CD4-positive, alpha-beta T cell (primary cell): Measurements from ENCODE around the gene UBAP2L. TPM values are rescaled to one million over a fixed set of nuclear protein-coding genes. Genes with fewer than 3 reads are reported as not detected.

Experiments used
- ATAC-seq: fragments of 200-7000 bp; cut with Tn5 transposase; one replicate; pipeline ENCODE4 v1.10.0; 2022; ENCODE audit warnings: mild to moderate bottlenecking; ENCODE audit not compliant: poor library complexity
- CTCF ChIA-PET: fragments of 350-600 bp; sonication (Branson Sonifier 250); formaldehyde crosslinking; loops from one replicate; lab custom pipeline; 2021; ENCODE audit warnings: antibody characterized with exemption, inconsistent platforms; lab: Charles Lee
- POLR2A ChIA-PET: fragments of 350-600 bp; sonication (Branson Sonifier 250); formaldehyde crosslinking; loops from one replicate; lab custom pipeline; 2021; ENCODE audit warnings: antibody characterized with exemption, inconsistent platforms; lab: Charles Lee
- DNase-seq, 14 experiments: peaks; one replicate each; pipeline ENCODE4 v3.0.0-alpha.2; 2013 to 2020; ENCODE audit warnings: mixed read lengths in 2 of 14
- H3K27ac ChIP-seq, 2 donors: one replicate each; pipeline versions ENCODE4 v1.5.1 to v1.7.0; 2013; ENCODE audit warnings: low read length in 2 of 2, low read depth in 1 of 2, mild to moderate bottlenecking in 1 of 2
- H3K27me3 ChIP-seq, 2 experiments: 1 replicate in 1 of 2; 2 replicates in 1 of 2; pipeline versions ENCODE4 v1.6.1 to v1.7.0; 2013; ENCODE audit warnings: low read length in 2 of 2, control low read depth in 1 of 2, mild to moderate bottlenecking in 1 of 2, moderate library complexity in 1 of 2; ENCODE audit not compliant: insufficient read depth in 2 of 2, control insufficient read depth in 1 of 2
- H3K36me3 ChIP-seq: one replicate; pipeline ENCODE4 v1.6.1; 2013; ENCODE audit warnings: low read length, control low read depth; ENCODE audit not compliant: insufficient read depth
- H3K4me1 ChIP-seq: one replicate; pipeline ENCODE4 v1.6.1; 2013; ENCODE audit warnings: low read length, control low read depth; ENCODE audit not compliant: insufficient read depth
- H3K4me3 ChIP-seq: one replicate; pipeline ENCODE4 v1.5.1; 2013; ENCODE audit warnings: mild to moderate bottlenecking, low read length, moderate library complexity
- H3K9me3 ChIP-seq, 2 experiments: 1 replicate in 1 of 2; 2 replicates in 1 of 2; pipeline versions ENCODE4 v1.6.1 to v1.7.0; 2013; ENCODE audit warnings: low read length in 2 of 2, mild to moderate bottlenecking in 2 of 2, control low read depth in 1 of 2, moderate library complexity in 1 of 2; ENCODE audit not compliant: control insufficient read depth in 1 of 2, insufficient read depth in 1 of 2
- H3K27ac Mint-ChIP-seq: one replicate; pipeline ENCODE4 v1.8.0; 2020; ENCODE audit warnings: mixed read lengths
- H3K27me3 Mint-ChIP-seq: one replicate; pipeline ENCODE4 v1.8.0; 2021; ENCODE audit warnings: mixed read lengths
- H3K36me3 Mint-ChIP-seq: one replicate; pipeline ENCODE4 v1.8.0; 2021; ENCODE audit warnings: low read depth, mixed read lengths
- H3K4me1 Mint-ChIP-seq: one replicate; pipeline ENCODE4 v1.8.0; 2021; ENCODE audit warnings: low read depth, mixed read lengths
- H3K4me3 Mint-ChIP-seq: one replicate; pipeline ENCODE4 v1.8.0; 2020; ENCODE audit warnings: mild to moderate bottlenecking, mixed read lengths
- H3K9me3 Mint-ChIP-seq: one replicate; pipeline ENCODE4 v1.8.0; 2020; ENCODE audit warnings: mixed read lengths
- intact Hi-C, 2 experiments: fragments of 100-400 bp; cut with DNase I in 1 of 2; cut with micrococcal nuclease in 1 of 2; formaldehyde crosslinking; loops; one replicate each; pipeline versions ENCODE4 v1.15.1 to v1.9.0; 2023 to 2025; cut with DNase I, micrococcal nuclease
- total RNA-seq, 174 experiments: library from RNA in 2 of 174; stranded (reverse) in 2 of 174; gene quantifications; one replicate each; pipeline ENCODE4 v1.2.3 and lab custom pipeline; 2021 to 2026
- TF ChIP-seq, protein P1 (sequence below): fragments of 200-600 bp; IDR thresholded peaks from one replicate; pipeline ENCODE4 v1.8.0; 2022; ENCODE audit warnings: antibody characterized with exemption, mild to moderate bottlenecking

The UBAP2L gene
- total RNA-seq, 2 experiments from 2014 or later = 224 to 234 TPM

DNA sequence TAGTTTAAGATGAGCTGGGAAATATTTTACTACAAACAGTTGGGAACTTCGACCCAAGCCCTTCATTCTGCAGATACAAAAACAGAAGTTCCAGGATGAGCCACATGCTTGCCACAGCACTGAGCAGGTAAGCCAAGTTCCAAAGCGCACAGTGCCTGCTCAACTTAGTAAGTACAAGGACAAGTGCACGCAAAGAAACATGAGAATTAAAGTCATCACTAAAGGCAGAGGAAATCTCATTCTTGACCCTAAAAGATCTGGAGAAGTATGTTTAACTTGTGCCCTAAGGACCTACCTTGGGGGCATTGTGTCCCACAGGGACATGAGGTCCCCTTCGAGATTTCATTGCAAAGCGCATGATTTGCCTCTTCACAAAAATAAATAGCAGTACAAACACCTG lies 1.2 kb upstream of the UBAP2L start:
- Histone ChIP-seq H3K4me1 (peaks cover 43% of the 10 kb centered on the region), H3K9me3 (no peaks in the 10 kb centered on the region), H3K27me3 (no peaks in the 10 kb centered on the region), H3K36me3 (peaks cover 31% of the 10 kb centered on the region), H3K27ac (peak overlapping the region; percentile 99), H3K4me3 (peak overlapping the region; percentile 95)
- no peak for ATAC-seq
- H3K27me3 Mint-ChIP-seq = no peaks in the 10 kb centered on the region
- ChIA-PET CTCF (interaction anchor here (1.2 kb wide), 1 partner anchor 115 kb away, joined by 6 read pairs; no protein-coding TSS in a partner anchor), POLR2A (interaction anchor here (0.9 to 2.9 kb wide), 17 partner anchors 10 to 444 kb away, joined by 3 to 34 read pairs (median 5); partner anchors contain the start of gene RPS27)
- peaks cover 67% of the 10 kb centered on the region for H3K4me1 Mint-ChIP-seq
- H3K36me3 Mint-ChIP-seq = peaks cover 71% of the 10 kb centered on the region
- H3K4me3 Mint-ChIP-seq = peak overlapping the region; percentile 91
- peak overlapping the region; percentile 93 for H3K27ac Mint-ChIP-seq
- H3K9me3 Mint-ChIP-seq = no peaks in the 10 kb centered on the region
- TF ChIP-seq, protein P1, sequence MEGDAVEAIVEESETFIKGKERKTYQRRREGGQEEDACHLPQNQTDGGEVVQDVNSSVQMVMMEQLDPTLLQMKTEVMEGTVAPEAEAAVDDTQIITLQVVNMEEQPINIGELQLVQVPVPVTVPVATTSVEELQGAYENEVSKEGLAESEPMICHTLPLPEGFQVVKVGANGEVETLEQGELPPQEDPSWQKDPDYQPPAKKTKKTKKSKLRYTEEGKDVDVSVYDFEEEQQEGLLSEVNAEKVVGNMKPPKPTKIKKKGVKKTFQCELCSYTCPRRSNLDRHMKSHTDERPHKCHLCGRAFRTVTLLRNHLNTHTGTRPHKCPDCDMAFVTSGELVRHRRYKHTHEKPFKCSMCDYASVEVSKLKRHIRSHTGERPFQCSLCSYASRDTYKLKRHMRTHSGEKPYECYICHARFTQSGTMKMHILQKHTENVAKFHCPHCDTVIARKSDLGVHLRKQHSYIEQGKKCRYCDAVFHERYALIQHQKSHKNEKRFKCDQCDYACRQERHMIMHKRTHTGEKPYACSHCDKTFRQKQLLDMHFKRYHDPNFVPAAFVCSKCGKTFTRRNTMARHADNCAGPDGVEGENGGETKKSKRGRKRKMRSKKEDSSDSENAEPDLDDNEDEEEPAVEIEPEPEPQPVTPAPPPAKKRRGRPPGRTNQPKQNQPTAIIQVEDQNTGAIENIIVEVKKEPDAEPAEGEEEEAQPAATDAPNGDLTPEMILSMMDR = no peak
- peak in 2 of 14 experiments; percentile 30 to 34 for DNase-seq
- intact Hi-C loops = no loop called here

DNA sequence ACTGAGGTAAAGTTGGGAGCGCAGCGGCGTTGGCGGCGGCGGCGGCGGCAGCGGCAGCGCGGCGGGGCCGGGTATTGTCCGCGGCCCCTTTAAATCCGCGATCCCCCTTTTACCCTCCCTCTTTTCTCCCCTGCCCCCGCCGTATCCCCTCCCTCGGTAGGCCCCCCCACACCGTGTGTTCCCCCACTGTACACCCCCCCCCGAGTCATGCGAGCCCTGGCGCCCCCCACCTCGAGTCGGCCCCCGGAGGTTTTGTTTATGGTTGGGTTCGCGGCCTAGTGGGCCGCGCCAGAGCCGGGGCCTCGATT lies 169 bp downstream of the UBAP2L start:
- CTCF ChIA-PET = interaction anchor here (0.7 kb wide), 1 partner anchor 1717 kb away, joined by 4 read pairs; no protein-coding TSS in a partner anchor
- Mint-ChIP-seq H3K36me3 (peaks cover 81% of the 10 kb centered on the region), H3K9me3 (no peaks in the 10 kb centered on the region), H3K4me3 (peak overlapping the region; percentile 91), H3K27me3 (no peaks in the 10 kb centered on the region), H3K4me1 (peaks cover 80% of the 10 kb centered on the region), H3K27ac (peak overlapping the region; percentile 93)
- TF ChIP-seq, protein P1 = no peak
- Histone ChIP-seq H3K27me3 (no peaks in the 10 kb centered on the region), H3K36me3 (peaks cover 39% of the 10 kb centered on the region), H3K4me3 (peak overlapping the region; percentile 95), H3K4me1 (peaks cover 43% of the 10 kb centered on the region), H3K9me3 (no peaks in the 10 kb centered on the region), H3K27ac (peak overlapping the region; percentile 99)
- POLR2A ChIA-PET = interaction anchor here (0.7 to 2.9 kb wide), 23 partner anchors 9 to 685 kb away, joined by 3 to 34 read pairs (median 5); partner anchors contain the start of genes GATAD2B, JTB, RPS27 and S100A6
- no peak for ATAC-seq
- intact Hi-C loops = loop anchor here (1.0 to 10.0 kb wide), 12 partner anchors 38 to 1636 kb away; partner anchors contain the start of genes HAX1 (in 2 of the 2), ATP8B2 (in 1 of the 2), GATAD2B (in 1 of the 2) and GON4L (in 1 of the 2)
- no peak for DNase-seq

DNA sequence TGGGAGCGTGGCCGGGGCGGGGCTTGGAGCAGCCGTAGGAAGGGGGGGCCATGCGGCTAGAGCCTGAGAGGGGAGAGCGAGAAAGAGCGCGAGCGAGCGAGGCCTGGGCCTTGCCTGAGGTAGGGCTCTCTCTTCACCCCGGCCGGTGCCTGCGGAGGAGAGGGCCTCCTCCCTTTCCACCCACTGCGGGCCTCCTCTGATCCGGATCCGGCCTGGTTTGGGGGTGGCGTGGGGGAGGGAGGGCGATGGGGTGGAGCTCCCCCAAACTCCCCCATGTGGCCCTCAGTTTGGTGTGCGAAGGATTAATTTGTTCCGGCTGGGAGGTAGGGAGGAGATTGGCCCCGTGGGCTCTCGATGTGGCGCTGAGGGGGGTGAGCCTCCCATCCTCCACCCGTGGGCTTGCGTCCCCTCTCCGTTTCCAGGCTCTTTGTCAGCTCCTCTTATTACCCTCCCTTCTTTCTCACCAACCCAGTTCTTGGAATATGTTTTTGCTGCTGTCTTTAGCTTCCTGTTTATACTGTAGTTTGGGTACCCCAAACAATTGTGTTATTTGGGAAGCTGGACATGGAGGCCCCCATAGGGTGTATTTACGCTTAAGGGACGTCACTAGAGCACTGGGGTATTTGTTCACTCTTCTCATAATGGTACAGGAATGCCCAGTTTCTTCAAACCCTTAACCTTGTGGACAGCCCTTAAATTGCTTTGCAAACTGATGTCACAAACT lies 685 bp downstream of the UBAP2L start:
- Histone ChIP-seq H3K4me1 (peaks cover 43% of the 10 kb centered on the region), H3K27me3 (no peaks in the 10 kb centered on the region), H3K4me3 (peak overlapping the region; percentile 95), H3K27ac (peak overlapping the region; percentile 99), H3K9me3 (no peaks in the 10 kb centered on the region), H3K36me3 (peaks cover 44% of the 10 kb centered on the region)
- peaks cover 81% of the 10 kb centered on the region for H3K36me3 Mint-ChIP-seq
- no peaks in the 10 kb centered on the region for H3K27me3 Mint-ChIP-seq
- CTCF ChIA-PET = no interaction called here
- H3K4me1 Mint-ChIP-seq = peaks cover 85% of the 10 kb centered on the region
- peak overlapping the region; percentile 91 for H3K4me3 Mint-ChIP-seq
- POLR2A ChIA-PET = interaction anchor here (0.7 to 2.9 kb wide), 13 partner anchors 9 to 244 kb away, joined by 3 to 34 read pairs (median 7); partner anchors contain the start of genes JTB and RPS27
- ATAC-seq (peak; percentile 37), DNase-seq (peak; percentile 46 to 89 (median 66))
- intact Hi-C loops = loop anchor here (1.0 to 10.0 kb wide), 8 partner anchors 43 to 1635 kb away; partner anchors contain the start of genes ATP8B2 (in 1 of the 2), GATAD2B (in 1 of the 2), GON4L (in 1 of the 2) and HAX1 (in 1 of the 2)
- TF ChIP-seq, protein P1 = no peak
- H3K9me3 Mint-ChIP-seq = no peaks in the 10 kb centered on the region
- H3K27ac Mint-ChIP-seq = peak overlapping the region; percentile 93
